ENCODE results near the gene LYPD8. TPM values are rescaled to one million over a fixed set of nuclear protein-coding genes. Genes with fewer than 3 reads are reported as not detected.

The LYPD8 gene
- total RNA-seq, 4 donors from 2014 or later, result not detected

DNA sequence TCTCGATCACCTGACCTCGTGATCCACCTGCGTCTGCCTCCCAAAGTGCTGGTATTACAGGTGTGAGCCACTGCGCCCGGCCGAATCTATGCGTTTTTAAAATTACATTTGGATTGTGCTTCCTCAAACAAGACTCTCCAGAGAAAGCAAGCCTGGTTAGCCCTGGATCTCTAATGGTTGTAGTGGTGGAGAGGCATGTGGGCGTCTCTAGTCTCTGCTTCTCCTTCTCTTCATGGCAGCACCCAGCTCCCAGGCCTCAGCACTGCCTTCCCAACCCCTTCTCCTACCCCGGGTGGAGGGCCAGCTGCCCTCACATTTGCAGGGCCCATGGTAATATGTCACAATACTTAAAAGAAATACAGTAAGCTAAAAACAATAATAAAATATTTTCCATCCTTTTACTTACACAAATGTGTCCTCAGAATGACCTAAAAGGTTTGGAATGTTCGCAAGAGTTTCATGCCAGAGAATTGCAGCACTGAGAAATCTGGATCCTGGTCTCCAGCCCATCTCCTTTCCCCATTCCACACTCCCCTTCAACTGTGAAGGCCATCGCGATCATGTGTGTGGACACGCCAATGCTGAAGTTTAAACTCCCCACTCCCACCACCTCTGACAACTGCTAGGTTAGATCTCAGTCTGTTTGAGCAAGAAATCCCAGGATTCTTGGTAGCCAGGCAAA, 60.0 kb downstream of the LYPD8 start:
- 93% methylated on average over 13 of the region's 13 CpGs for WGBS
- H3K27ac ChIP-seq, result no peak overlapping the region
- no peak for TF ChIP-seq POLR2AphosphoS5 (IDR thresholded peaks at IDR 0.05)
- TF ChIP-seq POLR2A (IDR thresholded peaks at IDR 0.05), result no peak
- no peak for TF ChIP-seq EP300 (IDR thresholded peaks at IDR 0.05)

DNA sequence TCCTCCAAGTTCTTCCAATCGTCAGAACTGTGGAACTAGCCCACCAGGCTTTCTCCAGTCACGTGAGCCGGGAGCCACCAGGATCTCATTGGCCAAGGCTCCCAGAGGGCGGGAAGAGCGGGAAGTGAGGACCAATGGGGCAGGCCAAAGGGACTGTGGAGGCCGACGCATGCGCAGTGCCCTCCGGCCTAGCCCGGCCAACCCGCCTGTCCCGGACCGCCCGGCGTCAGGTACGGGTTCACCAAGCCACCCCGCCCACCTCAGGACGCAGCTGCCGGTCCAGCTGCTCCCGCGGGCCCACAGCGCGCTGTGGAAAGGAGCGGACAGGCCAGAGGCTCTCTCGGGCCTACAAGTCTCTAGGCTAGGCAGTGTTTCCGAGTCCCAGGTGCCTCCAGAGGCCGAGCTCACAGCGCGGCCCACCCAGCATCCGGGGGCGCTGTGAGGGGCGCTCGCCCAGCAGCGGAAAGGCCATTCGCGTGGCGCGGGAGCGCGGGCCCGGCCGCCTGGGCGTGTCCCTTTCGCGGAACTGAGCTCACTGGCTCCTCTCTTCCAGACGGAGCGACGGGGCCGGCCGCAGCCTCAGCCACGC, 63.9 kb downstream of the LYPD8 start:
- Histone ChIP-seq H3K4me1 (no peaks in the 10 kb centered on the region), H3K27me3 (no peaks in the 10 kb centered on the region), H3K36me3 (no peaks in the 10 kb centered on the region), H3K4me3 (no peak overlapping the region), H3K27ac (no peak overlapping the region), H3K9me3 (no peaks in the 10 kb centered on the region)
- no peak for DNase-seq (ENCODE audit: low spot score in 2 of 2)
- WGBS, result 92% methylated on average over 14 of the region's 51 CpGs
- TF ChIP-seq EP300 (IDR thresholded peaks at IDR 0.05) (no peak), POLR2AphosphoS5 (IDR thresholded peaks at IDR 0.05) (no peak), POLR2A (IDR thresholded peaks at IDR 0.05) (no peak)
- TF ChIP-seq, protein P1, sequence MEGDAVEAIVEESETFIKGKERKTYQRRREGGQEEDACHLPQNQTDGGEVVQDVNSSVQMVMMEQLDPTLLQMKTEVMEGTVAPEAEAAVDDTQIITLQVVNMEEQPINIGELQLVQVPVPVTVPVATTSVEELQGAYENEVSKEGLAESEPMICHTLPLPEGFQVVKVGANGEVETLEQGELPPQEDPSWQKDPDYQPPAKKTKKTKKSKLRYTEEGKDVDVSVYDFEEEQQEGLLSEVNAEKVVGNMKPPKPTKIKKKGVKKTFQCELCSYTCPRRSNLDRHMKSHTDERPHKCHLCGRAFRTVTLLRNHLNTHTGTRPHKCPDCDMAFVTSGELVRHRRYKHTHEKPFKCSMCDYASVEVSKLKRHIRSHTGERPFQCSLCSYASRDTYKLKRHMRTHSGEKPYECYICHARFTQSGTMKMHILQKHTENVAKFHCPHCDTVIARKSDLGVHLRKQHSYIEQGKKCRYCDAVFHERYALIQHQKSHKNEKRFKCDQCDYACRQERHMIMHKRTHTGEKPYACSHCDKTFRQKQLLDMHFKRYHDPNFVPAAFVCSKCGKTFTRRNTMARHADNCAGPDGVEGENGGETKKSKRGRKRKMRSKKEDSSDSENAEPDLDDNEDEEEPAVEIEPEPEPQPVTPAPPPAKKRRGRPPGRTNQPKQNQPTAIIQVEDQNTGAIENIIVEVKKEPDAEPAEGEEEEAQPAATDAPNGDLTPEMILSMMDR (IDR thresholded peaks at IDR 0.05), result no peak

More for the DNA sequence above, 60.0 kb downstream of the LYPD8 start:
- H3K4me3 ChIP-seq, result no peak overlapping the region
- no peaks in the 10 kb centered on the region for H3K4me1 ChIP-seq
- H3K27me3 ChIP-seq, result no peaks in the 10 kb centered on the region
- no peaks in the 10 kb centered on the region for H3K36me3 ChIP-seq
- no peak for DNase-seq (ENCODE audit: low spot score in 2 of 2)
- no peaks in the 10 kb centered on the region for H3K9me3 ChIP-seq

Other genes starting within 250 kb of the LYPD8 start
- gene OR2G6, start 247.7 kb downstream of the LYPD8 start, total RNA-seq, result under 1 TPM in 2 of 4 donors, not detected in 2; 0.10 to 0.98 TPM
- gene OR2T29, start 193.0 kb downstream of the LYPD8 start, total RNA-seq, result 1 to 10 TPM in 1 of 4 donors, not detected in 3; 1.1 TPM
- gene OR2T34, start 181.0 kb downstream of the LYPD8 start, total RNA-seq, result 1 to 10 TPM in 2 of 4 donors, not detected in 2; 1.1 to 2.0 TPM
- under 1 TPM in 3 of 4 donors, not detected in 1; 0.19 to 0.83 (median 0.80) TPM for gene OR2T10, start 158.1 kb downstream of the LYPD8 start, total RNA-seq
- gene OR2T11, start 120.7 kb downstream of the LYPD8 start, total RNA-seq, result 1 to 10 TPM in 1 of 4 donors, under 1 TPM in 3; 0.30 to 1.2 (median 0.55) TPM
- gene OR2T35, start 110.5 kb downstream of the LYPD8 start, total RNA-seq, result under 1 TPM in 1 of 4 donors, not detected in 3; 0.36 TPM
- gene OR2T27, start 100.2 kb downstream of the LYPD8 start, total RNA-seq, result not detected
- 1 to 10 TPM in 1 of 4 donors, not detected in 3; 1.6 TPM for gene OR14I1, start 53.0 kb downstream of the LYPD8 start, total RNA-seq
- 10 to 100 TPM; 23.5 to 41.2 (median 29.4) TPM for gene SH3BP5L, start 70.2 kb upstream of the LYPD8 start, total RNA-seq
- 10 to 100 TPM; 34.4 to 39.7 (median 38.8) TPM for gene ZNF672, start 82.5 kb upstream of the LYPD8 start, total RNA-seq
- gene ZNF692, start 103.3 kb upstream of the LYPD8 start, total RNA-seq, result 100 to 1,000 TPM in 1 of 4 donors, 10 to 100 TPM in 3; 30.2 to 138 (median 52.6) TPM
- 10 to 100 TPM; 11.0 to 14.2 (median 11.5) TPM for gene PGBD2, start 150.5 kb upstream of the LYPD8 start, total RNA-seq